Kidney capillary endothelial cell (primary cell): ENCODE data around the gene TAF3.
"Not testable (repeated sequence)": the region's sequence is repeated elsewhere in the genome, so short reads cannot be mapped to it uniquely, and the experiment has no call there.

ENCODE experiments used
- DNase-seq: peaks from one replicate; pipeline ENCODE4 v3.0.0-alpha.2; 2018; ENCODE audit warnings: low spot score

TAF3 gene

GRCh38 chr10:7971949-7972348 lies 153.6 kb downstream of the TAF3 start:
- DNase-seq, result peak; percentile 39

DNA sequence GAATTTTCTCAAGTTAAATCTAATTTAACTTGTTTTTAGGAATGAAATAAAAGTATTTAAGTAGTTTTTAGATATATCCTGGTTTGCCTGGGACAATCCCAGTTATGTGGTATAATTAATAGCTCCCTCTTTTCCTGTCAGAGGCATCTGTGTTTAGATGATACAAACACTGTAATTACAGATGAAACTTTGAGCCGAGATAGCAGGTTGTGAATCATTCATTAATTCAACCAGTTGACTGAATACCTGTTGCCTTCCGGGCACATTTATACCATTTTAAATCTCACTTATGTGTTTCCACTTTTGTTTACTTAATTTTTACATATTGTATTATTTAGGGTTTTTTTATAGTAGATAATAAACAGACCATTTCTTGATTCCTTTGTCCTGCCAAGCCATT lies 154.1 kb downstream of the TAF3 start:
- no peak for DNase-seq

GRCh38 chr10:7980196-7980595 lies 161.9 kb downstream of the TAF3 start:
- no peak for DNase-seq

GRCh38 chr10:7982727-7983126 lies 164.4 kb downstream of the TAF3 start:
- DNase-seq, result no peak

DNA sequence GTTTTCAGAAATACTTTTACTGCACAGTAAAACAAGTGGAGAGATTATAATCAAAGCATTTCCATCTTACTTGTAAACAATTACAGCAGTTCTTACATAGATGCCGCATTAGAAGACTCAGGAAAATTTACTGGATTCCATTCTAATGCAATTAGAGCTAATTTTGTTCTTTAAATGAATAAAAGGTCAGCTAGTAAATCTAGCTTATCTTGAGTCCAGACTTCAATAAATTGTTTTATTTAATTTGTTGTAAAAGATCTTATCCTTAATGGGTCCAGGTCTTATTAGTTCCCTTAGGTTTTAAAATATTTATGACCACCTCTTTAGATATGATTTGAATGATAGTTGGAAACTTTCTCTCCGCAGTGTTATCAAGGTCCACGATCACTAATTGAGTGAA lies 166.0 kb downstream of the TAF3 start:
- no peak for DNase-seq

DNA sequence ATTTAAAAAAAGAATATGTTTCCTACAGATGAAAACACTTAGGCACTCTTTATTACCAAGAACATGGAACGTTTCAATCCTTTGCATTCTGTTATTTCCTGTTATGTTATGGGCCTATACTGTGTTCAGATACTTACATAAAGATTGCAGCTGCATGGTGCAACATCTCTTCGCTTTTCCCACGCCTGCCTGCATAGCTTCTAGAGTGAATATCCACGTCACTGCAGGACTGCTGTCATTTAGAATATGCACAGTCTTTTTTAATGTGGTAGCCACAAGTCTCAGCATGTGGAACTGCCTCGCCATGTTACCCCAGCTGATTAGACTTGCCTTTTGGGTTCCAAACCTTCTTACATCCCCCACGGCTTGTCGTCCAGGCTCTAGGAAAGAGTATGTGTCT lies 166.6 kb downstream of the TAF3 start:
- no peak for DNase-seq

GRCh38 chr10:7986851-7987250 lies 168.5 kb downstream of the TAF3 start:
- no peak for DNase-seq

- no peak for DNase-seq
Observed at GRCh38 chr10:7988989-7989388, 170.7 kb downstream of the TAF3 start.

DNA sequence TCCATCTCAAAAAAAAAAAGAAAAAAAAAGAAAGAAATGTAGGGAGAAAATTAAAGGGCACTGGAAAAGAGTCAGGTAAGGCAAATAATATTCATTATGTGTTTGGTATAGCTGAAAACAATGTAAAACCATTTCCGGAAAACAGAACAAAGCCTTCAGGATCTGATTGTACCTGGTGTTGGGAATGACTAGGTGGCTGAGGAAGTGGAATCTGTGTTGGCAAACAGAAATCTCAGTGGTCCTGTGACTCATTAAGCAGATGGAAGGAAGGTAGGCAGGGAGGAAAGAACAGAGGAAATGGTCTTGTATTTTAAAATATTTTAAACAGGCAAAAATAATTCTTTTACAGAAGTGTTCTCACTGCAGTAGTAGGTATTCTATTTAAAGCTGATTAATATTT lies 180.5 kb downstream of the TAF3 start:
- no peak for DNase-seq

DNA sequence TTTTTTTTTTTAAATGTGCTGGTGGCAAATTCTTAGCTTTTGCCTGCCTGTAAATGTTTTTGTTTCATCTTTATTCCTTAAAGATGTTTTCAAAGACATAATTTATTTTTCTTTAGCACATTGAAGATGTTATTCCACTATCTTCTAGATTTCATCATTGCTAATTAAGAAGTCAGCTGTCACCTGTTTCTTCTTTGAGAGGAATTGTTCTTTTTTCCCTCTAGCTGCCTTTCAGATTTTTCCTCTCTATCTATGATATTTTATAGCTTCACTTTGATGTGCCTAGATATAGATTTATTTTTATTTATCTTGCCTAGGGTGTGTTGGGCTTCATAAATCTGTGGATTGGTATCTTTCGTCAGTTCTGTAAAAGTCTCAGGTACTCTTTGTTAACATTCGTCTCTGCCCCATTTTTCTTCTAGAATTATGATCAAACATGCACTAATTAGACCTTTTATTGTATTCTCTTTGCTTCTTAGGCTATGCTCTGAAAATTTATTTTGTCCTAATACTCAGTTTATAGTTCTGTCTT lies 186.2 kb downstream of the TAF3 start:
- no peak for DNase-seq

- no peak for DNase-seq
Observed at GRCh38 chr10:8006274-8006999, 188.1 kb downstream of the TAF3 start.

- no peak for DNase-seq
Observed at GRCh38 chr10:8009031-8009430, 190.7 kb downstream of the TAF3 start.

- DNase-seq, result no peak
Observed at GRCh38 chr10:8013006-8013405, 194.7 kb downstream of the TAF3 start.

- DNase-seq, result no peak
Observed at GRCh38 chr10:8013619-8014018, 195.3 kb downstream of the TAF3 start.

DNA sequence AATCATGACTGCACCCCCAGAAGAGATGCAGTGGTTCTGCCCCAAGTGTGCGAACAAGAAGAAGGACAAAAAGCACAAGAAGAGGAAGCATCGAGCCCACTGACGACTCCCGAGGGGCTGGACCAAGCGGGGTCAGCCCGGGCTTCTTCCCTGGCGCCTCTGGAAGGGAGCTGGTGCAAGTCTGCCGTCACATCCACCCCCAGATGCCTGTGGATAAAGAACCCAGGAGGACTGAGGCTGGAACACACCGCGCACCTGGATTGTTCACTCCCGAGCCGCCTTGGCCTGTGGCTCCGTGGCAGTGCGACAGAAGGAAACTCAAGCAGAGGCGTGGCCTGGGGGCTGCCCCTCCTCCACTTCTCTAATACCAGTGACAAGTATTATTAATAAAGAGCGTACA lies 196.3 kb downstream of the TAF3 start:
- DNase-seq, result no peak

- DNase-seq, result no peak
Observed at GRCh38 chr10:8017277-8017676, 199.0 kb downstream of the TAF3 start.

DNA sequence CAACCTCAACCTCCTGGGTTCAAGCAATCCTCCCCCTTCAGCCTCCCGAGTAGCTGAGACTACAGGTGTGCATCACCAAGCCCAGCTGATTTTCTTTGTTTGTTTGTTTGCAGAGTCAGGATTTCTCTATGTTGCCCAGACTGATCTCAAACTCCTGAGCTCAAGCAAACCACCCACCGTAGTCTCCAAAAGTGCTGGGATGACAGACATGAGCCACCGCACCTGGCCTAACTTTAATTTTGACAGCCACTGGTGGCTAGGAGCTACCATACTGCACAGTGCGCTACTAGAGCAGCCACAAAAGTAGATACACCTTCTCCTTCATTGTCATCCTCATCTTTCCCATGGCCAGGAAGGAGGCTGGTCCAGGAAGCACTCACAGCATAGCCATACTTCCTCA lies 205.0 kb downstream of the TAF3 start:
- no peak for DNase-seq

DNA sequence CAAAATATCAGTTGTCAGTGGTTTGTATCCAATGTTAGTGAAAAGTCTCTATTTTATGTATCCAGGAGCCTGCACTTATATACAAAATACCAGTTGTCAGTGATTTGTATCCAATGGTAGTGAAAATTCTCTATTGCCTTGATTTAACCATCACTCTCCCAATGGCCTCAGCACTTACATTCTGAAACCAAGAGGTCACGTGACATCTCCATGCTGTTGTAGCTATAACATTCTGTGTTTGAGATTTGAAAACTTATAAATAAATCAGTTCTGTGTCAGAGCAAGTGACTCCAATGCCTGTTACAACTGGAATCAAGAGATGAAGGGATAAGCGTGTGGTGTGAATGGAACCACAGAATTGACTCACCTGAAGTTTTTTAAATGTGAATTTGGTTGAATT lies 205.5 kb downstream of the TAF3 start:
- no peak for DNase-seq

DNA sequence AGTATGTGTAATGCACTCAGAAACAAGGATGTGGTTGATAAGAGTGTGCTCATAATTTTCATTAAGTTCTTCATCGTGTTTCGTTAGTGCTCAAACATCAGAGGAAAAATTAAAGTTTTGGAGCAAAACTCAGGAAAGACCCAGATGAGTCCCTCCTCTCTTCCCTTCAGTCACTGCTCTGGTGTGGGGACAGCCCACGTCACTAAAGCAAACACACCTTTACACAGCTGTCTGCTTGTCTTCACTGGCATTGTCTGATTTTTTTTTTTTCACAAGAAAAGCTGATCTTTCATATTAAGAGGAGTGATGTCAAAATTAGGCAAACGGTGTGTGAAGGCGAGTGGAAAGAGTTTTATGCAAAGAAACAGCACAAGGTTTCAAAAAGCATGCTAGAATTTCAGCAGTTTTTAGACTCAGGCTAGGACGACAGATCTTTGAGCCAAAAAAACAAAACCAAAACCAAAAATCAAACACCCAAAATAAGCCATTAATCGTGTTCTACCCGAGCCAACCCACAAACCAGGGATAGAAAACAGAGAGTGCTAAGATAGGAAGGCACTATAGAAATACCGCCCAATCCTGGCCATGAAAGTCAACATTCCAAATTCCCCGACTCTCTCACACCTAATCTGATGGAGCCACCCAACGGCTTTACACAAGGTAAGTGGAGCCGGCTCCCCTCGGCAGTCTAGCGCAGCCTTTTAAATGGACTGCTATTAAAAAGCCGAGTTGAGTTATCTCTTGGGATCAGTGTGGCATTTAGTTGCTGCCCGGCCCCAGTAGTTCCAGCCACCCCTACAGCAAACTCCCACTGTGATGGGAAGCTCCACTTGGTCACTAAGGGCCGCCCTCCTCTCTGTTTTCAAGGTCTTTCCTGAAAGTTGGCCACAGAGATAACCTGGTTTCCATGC lies 208.3 kb downstream of the TAF3 start:
- no peak for DNase-seq

DNA sequence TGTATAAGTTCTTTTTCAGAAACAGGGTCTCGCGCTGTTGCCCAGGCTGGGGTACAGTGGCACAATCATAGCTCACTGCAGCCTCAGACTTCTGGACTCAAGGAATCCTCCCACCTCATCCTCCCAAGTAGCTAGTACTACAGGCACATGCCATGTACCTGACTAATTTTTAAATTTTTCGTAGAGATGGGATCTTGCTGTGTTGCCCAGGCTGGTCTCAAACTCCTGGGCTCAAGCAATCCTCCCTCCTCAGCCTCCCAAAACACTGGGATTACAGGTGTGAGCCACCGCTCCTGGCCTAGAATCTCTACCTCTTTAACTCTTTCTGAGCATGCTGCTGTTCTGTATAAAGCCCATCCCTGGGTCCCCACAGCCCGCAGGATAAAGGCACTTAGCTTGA lies 212.9 kb downstream of the TAF3 start:
- not testable (repeated sequence) for DNase-seq

DNA sequence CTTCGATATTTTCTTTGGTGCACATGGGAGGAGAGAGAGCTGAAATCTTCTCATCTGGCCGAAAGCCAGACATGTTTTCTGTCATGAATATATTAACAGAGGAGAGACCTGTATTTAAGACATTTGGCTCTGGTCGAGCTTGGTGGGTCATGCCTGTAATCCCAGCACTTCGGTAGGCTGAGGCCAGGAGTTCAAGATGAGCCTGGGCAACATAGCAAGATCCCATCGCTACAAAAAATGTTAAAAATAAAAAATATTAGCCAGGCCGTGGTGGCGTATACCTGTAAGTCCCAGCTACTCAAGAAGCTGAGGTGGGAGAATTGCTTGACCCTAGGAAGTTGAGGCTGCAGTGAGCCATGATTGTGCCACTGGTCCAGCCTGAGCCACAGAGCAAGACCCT lies 214.3 kb downstream of the TAF3 start:
- no peak for DNase-seq

GRCh38 chr10:8033812-8034465 lies 215.6 kb downstream of the TAF3 start:
- DNase-seq, result no peak
